Cerebellar nuclear complex (tissue), 1 donor: Measurements from ENCODE around the gene GATA6.
"Not testable (repeated sequence)": the region's sequence is repeated elsewhere in the genome, so short reads cannot be mapped to it uniquely, and the experiment has no call there.

Source experiments
- DNase-seq, 2 experiments: peaks; one replicate each; lab custom pipeline; 2025; lab: John Stamatoyannopoulos, UW

The GATA6 gene

GRCh38 chr18:22182884-22183697 lies 13.7 kb downstream of the GATA6 start:
- no peak for DNase-seq

GRCh38 chr18:22183698-22184170 lies 14.3 kb downstream of the GATA6 start:
- DNase-seq = no peak

GRCh38 chr18:22184573-22184972 lies 15.2 kb downstream of the GATA6 start:
- DNase-seq = not testable (repeated sequence)

- no peak for DNase-seq
These were observed 15.9 kb downstream of the GATA6 start for GRCh38 chr18:22185273-22185672.

GRCh38 chr18:22185771-22186386 lies 16.5 kb downstream of the GATA6 start:
- no peak for DNase-seq

GRCh38 chr18:22186484-22186971 lies 17.1 kb downstream of the GATA6 start:
- DNase-seq = no peak

GRCh38 chr18:22188559-22189267 lies 19.3 kb downstream of the GATA6 start:
- DNase-seq = no peak

- DNase-seq = no peak
These were observed 20.2 kb downstream of the GATA6 start for GRCh38 chr18:22189449-22190166.

GRCh38 chr18:22191346-22191695 lies 21.9 kb downstream of the GATA6 start:
- no peak for DNase-seq

- no peak for DNase-seq
These were observed 22.5 kb downstream of the GATA6 start for GRCh38 chr18:22191923-22192322.

GRCh38 chr18:22193466-22193865 lies 24.1 kb downstream of the GATA6 start:
- DNase-seq = no peak

GRCh38 chr18:22194151-22194598 lies 24.8 kb downstream of the GATA6 start:
- DNase-seq = no peak

GRCh38 chr18:22195052-22195451 lies 25.7 kb downstream of the GATA6 start:
- DNase-seq = no peak

GRCh38 chr18:22196943-22197342 lies 27.6 kb downstream of the GATA6 start:
- not testable (repeated sequence) for DNase-seq

- no peak for DNase-seq
These were observed 28.3 kb downstream of the GATA6 start for GRCh38 chr18:22197668-22198067.

GRCh38 chr18:22198163-22198562 lies 28.8 kb downstream of the GATA6 start:
- no peak for DNase-seq

GRCh38 chr18:22199005-22199404 lies 29.6 kb downstream of the GATA6 start:
- DNase-seq = no peak

GRCh38 chr18:22200611-22201225 lies 31.3 kb downstream of the GATA6 start:
- no peak for DNase-seq

GRCh38 chr18:22203035-22203434 lies 33.6 kb downstream of the GATA6 start:
- DNase-seq = no peak

GRCh38 chr18:22203536-22204213 lies 34.3 kb downstream of the GATA6 start:
- no peak for DNase-seq

- no peak for DNase-seq
These were observed 34.8 kb downstream of the GATA6 start for GRCh38 chr18:22204214-22204536.
